GM10266 (cell line): ENCODE measurements around the gene CRLF2.

Experiments
- DNase-seq: peaks from one replicate; pipeline ENCODE4 v3.0.0; 2012; ENCODE audit errors: extremely low spot score
- CTCF ChIP-seq: IDR thresholded peaks from 2 replicates; pipeline ENCODE4 v1.5.1; 2012; ENCODE audit warnings: mild to moderate bottlenecking, low read depth; ENCODE audit not compliant: control insufficient read depth, insufficient read depth; ENCODE audit errors: missing control alignments

CRLF2 gene

DNA sequence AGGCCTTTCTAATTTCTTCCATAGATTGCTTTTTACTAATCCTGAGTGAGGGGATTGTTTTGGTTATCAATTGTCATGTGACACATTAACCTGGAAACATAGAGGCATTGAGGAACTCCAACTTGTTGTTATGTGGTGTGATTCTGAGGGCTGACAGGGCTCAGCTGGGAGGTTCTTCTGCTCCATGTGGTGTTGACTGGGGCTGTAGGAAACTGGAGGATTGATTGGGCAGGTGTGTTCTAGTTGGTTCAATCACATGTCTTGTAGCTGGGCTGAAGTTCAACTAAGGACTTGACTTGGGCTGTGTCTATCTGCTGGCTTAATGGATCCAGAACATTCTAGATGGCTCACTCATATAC is 10.8 kb upstream of the CRLF2 start:
- DNase-seq: no peak
- no peak for TF ChIP-seq CTCF

DNA sequence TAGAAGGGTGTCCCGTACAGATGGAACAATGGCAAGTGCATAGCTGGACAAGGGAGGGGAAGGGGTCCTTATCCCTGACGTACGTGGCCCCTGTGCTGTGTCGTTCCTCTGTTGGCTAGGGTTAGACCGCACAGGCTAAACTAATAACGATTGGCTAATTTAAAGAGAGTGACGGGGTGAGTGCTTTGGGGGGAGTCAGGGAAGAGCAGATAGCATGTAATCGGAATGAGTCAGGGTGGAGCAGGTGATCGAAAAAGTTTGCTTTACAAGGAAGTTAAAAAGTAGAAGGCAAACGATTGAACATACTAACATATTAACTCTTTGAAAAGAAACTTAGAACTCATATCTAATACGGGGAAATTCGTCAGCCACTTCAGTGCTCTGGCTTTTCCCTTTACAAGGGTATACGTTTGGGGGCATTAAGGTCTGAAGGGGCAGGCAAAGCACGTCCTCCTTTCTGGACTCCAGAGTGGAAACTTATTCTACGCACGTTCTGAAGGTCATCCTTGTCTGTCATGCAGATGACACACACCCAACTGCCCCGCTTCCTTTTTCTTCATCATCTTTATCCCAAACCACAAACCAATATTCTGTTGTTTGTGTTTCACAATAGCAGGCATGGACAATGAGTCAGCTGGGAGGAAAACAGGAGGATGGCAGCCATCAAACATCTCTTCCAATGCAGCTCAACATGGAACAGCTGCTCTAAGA is 10.2 kb upstream of the CRLF2 start:
- no peak for TF ChIP-seq CTCF
- DNase-seq: no peak

DNA sequence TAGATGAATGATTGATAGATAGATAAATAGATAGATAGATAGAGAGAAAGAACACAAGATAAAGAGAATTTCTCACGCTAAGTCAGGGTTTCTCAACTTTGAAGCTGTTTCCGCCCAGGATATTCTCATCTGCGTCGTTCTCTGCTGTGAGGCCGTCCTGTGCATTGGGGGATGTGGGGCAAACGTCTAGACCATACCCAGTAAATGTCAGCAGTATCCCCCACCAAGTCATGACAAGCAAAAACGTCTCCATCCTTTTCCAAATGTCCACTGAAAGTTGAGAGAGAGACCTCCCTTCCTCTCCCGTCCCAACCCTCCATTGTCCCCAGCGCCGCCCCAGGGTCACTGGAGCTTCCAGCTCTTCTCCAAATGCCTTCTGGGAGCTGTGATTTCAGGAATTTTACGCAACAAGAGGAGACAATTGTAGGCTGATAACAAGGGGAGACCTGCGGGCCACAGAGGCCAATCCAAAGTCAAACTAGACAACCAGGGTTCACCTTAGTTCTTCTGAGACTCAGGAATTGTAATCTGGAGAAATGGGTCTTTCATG is 8.9 kb upstream of the CRLF2 start:
- TF ChIP-seq CTCF: no peak
- DNase-seq: no peak

- no peak for TF ChIP-seq CTCF
- DNase-seq: no peak
These were observed 5.8 kb upstream of the CRLF2 start for GRCh38 chrX:1218286-1218685.

- no peak for DNase-seq
- no peak for TF ChIP-seq CTCF
These were observed 2.8 kb upstream of the CRLF2 start for GRCh38 chrX:1215123-1215823.

GRCh38 chrX:1213971-1214370 is 1.5 kb upstream of the CRLF2 start:
- DNase-seq: no peak
- no peak for TF ChIP-seq CTCF

- DNase-seq: no peak
- no peak for TF ChIP-seq CTCF
These were observed 1.6 kb downstream of the CRLF2 start for GRCh38 chrX:1210844-1211243.
